ENCODE measurements around the gene SUSD1.

DNA sequence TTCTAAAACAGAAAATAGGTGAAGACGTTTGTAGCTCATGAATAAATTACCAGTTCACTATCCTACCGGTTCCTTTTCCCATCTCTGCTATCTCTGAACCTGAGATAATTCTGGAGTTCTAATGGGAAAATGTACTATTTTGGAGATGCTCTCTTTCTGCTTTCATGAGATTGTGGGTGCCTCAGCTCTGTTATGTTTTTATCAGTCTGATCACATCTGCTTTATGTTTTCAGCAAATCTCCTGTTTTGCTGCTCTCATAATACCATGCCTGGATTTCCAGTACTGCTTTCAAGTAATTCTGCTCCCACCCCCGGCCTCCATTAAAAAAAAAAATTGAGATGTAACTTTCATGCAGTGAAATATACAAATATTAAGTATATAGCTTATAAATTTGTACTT lies 9.1 kb upstream of the SUSD1 start:
- no peak for TF ChIP-seq POLR2A (IDR thresholded peaks at IDR 0.05)
- TF ChIP-seq, protein P1, sequence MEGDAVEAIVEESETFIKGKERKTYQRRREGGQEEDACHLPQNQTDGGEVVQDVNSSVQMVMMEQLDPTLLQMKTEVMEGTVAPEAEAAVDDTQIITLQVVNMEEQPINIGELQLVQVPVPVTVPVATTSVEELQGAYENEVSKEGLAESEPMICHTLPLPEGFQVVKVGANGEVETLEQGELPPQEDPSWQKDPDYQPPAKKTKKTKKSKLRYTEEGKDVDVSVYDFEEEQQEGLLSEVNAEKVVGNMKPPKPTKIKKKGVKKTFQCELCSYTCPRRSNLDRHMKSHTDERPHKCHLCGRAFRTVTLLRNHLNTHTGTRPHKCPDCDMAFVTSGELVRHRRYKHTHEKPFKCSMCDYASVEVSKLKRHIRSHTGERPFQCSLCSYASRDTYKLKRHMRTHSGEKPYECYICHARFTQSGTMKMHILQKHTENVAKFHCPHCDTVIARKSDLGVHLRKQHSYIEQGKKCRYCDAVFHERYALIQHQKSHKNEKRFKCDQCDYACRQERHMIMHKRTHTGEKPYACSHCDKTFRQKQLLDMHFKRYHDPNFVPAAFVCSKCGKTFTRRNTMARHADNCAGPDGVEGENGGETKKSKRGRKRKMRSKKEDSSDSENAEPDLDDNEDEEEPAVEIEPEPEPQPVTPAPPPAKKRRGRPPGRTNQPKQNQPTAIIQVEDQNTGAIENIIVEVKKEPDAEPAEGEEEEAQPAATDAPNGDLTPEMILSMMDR (IDR thresholded peaks at IDR 0.05): no peak
